Thoracic aorta (tissue), 2 donors: ENCODE measurements around the gene RAD9A. TPM values are rescaled to one million over a fixed set of nuclear protein-coding genes. Genes with fewer than 3 reads are reported as not detected.
A peak's percentile ranks its signal among the peaks of the same experiment; 100 is the strongest.

ENCODE experiments used
- ATAC-seq: fragments of 150-250 bp; one replicate; pipeline ENCODE4 v1.8.0; 2017; ENCODE audit warnings: low read depth; ENCODE audit not compliant: insufficient number of reproducible peaks, low FRiP score
- DNase-seq: peaks from one replicate; pipeline ENCODE4 v3.0.0-alpha.2; 2020; ENCODE audit warnings: low spot score
- H3K27ac ChIP-seq, 2 donors: fragments of 200-600 bp; sonication (generic); 1 replicate in 1 of 2; 2 replicates in 1 of 2; pipeline ENCODE4 v1.5.1; 2016; ENCODE audit warnings: mild to moderate bottlenecking in 2 of 2, moderate library complexity in 2 of 2
- H3K27me3 ChIP-seq: fragments of 200-600 bp; sonication (generic); replicated peaks from 2 replicates; pipeline ENCODE4 v1.6.0; 2016; ENCODE audit warnings: mild to moderate bottlenecking; ENCODE audit not compliant: insufficient read depth
- H3K36me3 ChIP-seq: fragments of 200-600 bp; sonication (generic); one replicate; pipeline ENCODE4 v1.5.1; 2016
- H3K4me1 ChIP-seq, 2 donors: fragments of 200-600 bp; sonication (generic); 1 replicate in 1 of 2; 2 replicates in 1 of 2; pipeline versions ENCODE4 v1.5.1 to v1.6.0; 2016; ENCODE audit warnings: low read depth in 2 of 2, mild to moderate bottlenecking in 1 of 2; ENCODE audit not compliant: control insufficient read depth in 1 of 2
- H3K4me3 ChIP-seq: fragments of 200-600 bp; sonication (generic); 2 replicates; pipeline ENCODE4 v1.5.1; 2016; ENCODE audit warnings: mild to moderate bottlenecking
- H3K9me3 ChIP-seq: fragments of 200-600 bp; sonication (generic); 2 replicates; pipeline ENCODE4 v1.5.1; 2016
- total RNA-seq, 2 donors: library from RNA; depleted of rRNA; stranded (reverse); fragments of >200 nt; gene quantifications; one replicate each; pipeline versions ENCODE4 v1.1.0 to v1.2.3, GENCODE V29; 2016
- TF ChIP-seq, protein P1 (sequence below): fragments of 200-600 bp; sonication (generic); IDR thresholded peaks from one replicate; pipeline ENCODE4 v1.5.1; 2019; ENCODE audit warnings: antibody characterized with exemption

Gene RAD9A
- total RNA-seq, 2 donors from 2014 or later = 15.8 to 23.0 TPM

DNA sequence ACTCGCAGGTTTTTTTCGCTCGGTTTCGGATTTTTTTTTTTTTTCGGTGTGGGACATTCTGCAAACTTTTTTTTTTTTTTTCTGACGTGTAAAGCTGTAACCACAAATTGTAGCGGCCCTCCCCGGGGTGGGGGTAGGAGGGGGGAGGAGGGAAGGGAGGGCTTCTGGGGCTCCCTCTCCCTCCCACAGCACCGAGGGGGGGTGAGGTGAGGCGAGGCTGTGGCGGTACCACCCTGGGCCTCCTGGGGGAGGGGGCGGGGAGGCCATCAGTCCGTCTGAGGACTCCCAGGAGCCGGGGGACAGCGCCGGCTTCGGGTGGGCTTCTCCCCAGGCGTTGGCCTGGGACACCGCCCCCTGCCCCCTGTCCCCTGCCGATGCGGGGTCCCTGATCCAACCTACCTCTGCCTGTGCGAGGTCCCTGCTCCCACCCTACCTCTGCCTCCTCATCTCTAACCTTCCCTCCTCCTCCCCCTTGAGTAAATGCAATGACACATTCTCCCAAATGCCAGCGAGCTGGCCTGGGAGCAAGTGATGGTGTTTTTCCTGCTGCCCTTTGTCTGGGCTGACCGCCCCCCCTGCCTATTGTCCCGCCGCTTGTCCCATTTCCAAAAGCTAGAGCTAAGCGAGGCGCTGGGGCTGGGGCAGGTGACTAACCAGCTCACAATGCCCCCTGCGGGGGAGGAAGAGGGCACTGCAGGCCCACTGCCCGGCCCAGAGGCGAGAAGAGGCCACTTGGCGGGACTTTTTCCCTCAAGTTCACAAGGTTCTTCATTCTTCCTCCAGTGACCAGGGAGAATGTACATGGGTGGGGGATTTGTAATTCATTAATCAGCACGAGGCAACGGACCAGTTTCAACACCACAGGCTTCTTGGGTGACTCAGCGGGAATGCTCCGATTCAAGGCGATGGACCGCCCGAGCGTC, 17.9 kb upstream of the RAD9A start:
- DNase-seq = peak; percentile 82
- H3K4me1 ChIP-seq = peaks cover 23 to 39% of the 10 kb centered on the region in 2 donors
- peak; percentile 77 for ATAC-seq

GRCh38 chr11:67374571-67375281, 17.1 kb upstream of the RAD9A start:
- no peaks in the 10 kb centered on the region for H3K9me3 ChIP-seq
- H3K27me3 ChIP-seq = no peaks in the 10 kb centered on the region
- ATAC-seq (no peak), DNase-seq (no peak)
- H3K4me1 ChIP-seq = peaks cover 19 to 39% of the 10 kb centered on the region in 2 donors
- H3K27ac ChIP-seq = peak overlapping the region; percentile 92 to 99
- TF ChIP-seq, protein P1, sequence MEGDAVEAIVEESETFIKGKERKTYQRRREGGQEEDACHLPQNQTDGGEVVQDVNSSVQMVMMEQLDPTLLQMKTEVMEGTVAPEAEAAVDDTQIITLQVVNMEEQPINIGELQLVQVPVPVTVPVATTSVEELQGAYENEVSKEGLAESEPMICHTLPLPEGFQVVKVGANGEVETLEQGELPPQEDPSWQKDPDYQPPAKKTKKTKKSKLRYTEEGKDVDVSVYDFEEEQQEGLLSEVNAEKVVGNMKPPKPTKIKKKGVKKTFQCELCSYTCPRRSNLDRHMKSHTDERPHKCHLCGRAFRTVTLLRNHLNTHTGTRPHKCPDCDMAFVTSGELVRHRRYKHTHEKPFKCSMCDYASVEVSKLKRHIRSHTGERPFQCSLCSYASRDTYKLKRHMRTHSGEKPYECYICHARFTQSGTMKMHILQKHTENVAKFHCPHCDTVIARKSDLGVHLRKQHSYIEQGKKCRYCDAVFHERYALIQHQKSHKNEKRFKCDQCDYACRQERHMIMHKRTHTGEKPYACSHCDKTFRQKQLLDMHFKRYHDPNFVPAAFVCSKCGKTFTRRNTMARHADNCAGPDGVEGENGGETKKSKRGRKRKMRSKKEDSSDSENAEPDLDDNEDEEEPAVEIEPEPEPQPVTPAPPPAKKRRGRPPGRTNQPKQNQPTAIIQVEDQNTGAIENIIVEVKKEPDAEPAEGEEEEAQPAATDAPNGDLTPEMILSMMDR = no peak
- no peaks in the 10 kb centered on the region for H3K36me3 ChIP-seq
- peak overlapping the region; percentile 76 for H3K4me3 ChIP-seq

More for the DNA sequence above, 17.9 kb upstream of the RAD9A start:
- Histone ChIP-seq H3K4me3 (peak overlapping the region; percentile 76), H3K36me3 (no peaks in the 10 kb centered on the region), H3K27ac (peak overlapping the region; percentile 92 to 99), H3K27me3 (no peaks in the 10 kb centered on the region), H3K9me3 (no peaks in the 10 kb centered on the region)
- TF ChIP-seq, protein P1 = peak; percentile 49

- H3K4me3 ChIP-seq = no peak overlapping the region
- H3K27ac ChIP-seq = no peak overlapping the region
- H3K9me3 ChIP-seq = no peaks in the 10 kb centered on the region
- DNase-seq (no peak), ATAC-seq (no peak)
- H3K4me1 ChIP-seq = peaks cover 14 to 33% of the 10 kb centered on the region in 2 donors
- H3K27me3 ChIP-seq = no peaks in the 10 kb centered on the region
- H3K36me3 ChIP-seq = no peaks in the 10 kb centered on the region
- TF ChIP-seq, protein P1 = no peak
Observed at GRCh38 chr11:67375320-67376055, 16.3 kb upstream of the RAD9A start.

GRCh38 chr11:67376063-67376820, 15.5 kb upstream of the RAD9A start:
- Histone ChIP-seq H3K36me3 (no peaks in the 10 kb centered on the region), H3K4me3 (no peak overlapping the region), H3K4me1 (peaks cover 9 to 25% of the 10 kb centered on the region in 2 donors), H3K27me3 (no peaks in the 10 kb centered on the region), H3K27ac (no peak overlapping the region), H3K9me3 (no peaks in the 10 kb centered on the region)
- DNase-seq (no peak), ATAC-seq (no peak)
- TF ChIP-seq, protein P1 = no peak
